GM18858 (cell line): ENCODE data around the gene OPCML.

Experiments used
- ATAC-seq: cut with Tn5 transposase; IDR thresholded peaks from one replicate; pipeline ENCODE4 v1.9.1; 2021; ENCODE audit not compliant: unreplicated experiment

Gene OPCML

GRCh38 chr11:133197425-133197824 is 334.9 kb downstream of the OPCML start:
- ATAC-seq, result no peak

DNA sequence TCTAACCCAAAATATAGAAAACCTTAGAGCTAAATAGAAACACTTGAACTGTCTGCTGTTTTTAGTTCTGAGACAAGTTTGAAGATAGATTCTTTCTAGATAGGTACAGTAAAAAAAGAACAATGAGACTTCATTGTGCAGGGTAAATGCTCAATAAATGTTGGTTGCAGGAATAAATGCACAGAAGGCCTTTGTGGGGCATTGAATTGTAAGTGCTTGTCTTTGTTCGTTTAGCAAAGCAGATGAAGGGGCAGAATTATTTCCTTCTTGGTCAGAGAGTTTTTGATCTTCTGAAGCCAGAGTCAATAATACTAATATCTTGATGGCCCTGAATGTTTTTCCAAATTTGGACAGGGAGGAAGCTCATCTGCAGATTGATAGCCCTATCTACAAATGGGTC is 340.4 kb downstream of the OPCML start:
- ATAC-seq, result no peak

- ATAC-seq, result no peak
These were observed 350.6 kb downstream of the OPCML start for GRCh38 chr11:133181667-133182066.

DNA sequence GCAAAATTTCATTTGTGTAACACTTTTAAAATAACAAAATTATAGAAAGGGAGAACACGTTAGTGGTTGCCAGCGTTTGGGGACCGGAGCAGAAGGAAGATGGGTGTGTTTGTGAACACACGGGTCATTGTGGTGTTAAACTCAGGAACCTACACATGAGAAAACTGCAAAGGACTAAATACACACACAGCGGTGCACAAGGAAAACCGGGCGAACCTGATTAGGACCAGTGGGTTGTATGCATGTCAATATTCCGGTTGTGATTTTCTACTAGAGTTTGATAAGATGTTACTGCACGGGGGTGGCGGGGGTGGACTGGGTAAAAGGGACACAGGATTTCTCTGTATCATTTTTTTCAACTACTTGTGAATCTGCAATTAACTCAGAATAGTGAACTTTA is 351.2 kb downstream of the OPCML start:
- ATAC-seq, result no peak

DNA sequence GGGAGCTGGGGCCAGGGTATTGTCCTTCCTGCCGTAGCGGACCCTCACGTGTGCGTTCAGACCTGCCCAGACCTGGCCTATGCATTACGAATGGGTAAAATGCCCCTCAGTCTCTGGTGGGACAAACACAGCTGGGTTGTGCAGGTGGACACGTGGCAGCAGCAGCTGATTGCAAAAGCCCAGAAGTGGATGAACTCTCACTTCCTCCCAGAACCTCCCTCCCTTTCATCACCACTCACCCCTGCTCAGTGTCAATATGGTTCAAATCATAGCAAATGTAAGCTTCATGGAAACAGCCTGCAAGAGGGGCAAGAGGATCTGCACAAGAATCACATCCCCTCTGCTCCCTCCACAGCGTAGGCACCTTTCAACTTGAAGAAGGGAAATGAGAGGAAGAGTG is 352.1 kb downstream of the OPCML start:
- no peak for ATAC-seq

DNA sequence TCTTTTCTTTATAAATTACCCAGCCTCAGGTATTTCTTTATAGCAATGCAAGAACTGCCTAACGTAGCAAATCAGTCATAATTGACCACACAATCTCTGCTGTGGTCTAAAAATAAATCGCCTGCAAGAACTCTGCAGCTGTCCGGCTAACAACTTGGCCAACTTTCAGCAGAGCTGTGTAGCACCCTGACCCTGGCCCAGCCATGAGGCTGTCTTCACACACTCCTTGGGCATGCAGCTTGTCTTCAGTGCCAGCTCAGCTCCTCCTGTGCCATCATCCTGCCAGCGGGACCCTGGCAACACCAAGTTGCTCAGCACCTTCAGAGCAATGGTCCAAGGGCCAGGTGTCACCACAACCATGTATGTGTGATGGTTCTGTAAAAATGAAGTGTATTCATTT is 355.6 kb downstream of the OPCML start:
- ATAC-seq, result no peak

GRCh38 chr11:133175103-133175502 is 357.2 kb downstream of the OPCML start:
- peak; percentile 74 for ATAC-seq

DNA sequence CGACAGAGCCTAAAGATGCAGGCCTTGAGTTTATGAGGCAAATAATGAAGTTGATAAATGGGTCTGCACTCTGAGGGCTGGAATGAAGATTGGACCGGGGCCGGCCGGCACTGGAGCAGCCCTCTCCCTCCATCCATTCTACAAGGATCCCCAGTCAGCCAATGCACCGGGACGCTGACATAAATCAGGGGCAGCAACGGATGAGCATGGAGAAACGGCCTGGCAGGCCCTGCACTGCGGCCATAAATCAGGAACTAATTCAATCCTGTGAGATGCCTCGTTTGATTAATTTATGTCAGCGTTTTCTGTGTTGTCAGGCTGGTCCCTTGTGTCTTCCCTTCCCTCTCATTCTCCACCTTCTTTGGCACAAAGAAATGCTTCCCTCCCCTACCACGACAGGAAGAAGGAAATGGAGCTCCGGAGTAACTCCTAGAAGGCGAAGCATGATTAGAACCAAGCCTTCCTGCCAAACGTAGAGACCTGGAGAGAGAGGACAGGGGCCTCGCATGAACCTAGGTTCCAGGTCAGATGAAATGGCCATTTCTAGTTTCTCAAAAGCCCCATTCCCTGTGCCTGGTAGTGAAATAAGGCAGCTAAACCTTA is 358.4 kb downstream of the OPCML start:
- no peak for ATAC-seq

DNA sequence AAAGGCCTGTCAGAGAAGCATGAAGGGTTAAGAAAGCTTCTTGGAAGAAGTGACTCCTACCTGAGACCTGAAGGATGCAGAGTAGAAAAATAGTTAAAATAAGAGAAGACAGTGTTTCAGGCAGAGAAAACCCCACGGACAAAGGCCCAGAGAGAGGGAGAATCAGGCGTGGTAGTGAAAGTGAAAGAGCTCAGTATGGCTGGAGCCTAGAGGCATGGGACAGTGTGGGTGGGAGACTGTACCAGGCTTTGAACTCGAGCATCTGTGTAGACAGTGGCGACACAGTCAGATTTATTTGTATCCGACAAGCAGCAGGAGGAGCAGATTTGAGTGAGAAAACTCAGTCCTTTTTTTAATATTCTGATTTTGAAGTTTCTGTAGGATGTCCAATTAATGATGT is 360.0 kb downstream of the OPCML start:
- no peak for ATAC-seq

- ATAC-seq, result no peak
These were observed 360.9 kb downstream of the OPCML start for GRCh38 chr11:133171374-133171773.

GRCh38 chr11:133168016-133168415 is 364.3 kb downstream of the OPCML start:
- ATAC-seq, result no peak

GRCh38 chr11:133166662-133167061 is 365.6 kb downstream of the OPCML start:
- no peak for ATAC-seq

DNA sequence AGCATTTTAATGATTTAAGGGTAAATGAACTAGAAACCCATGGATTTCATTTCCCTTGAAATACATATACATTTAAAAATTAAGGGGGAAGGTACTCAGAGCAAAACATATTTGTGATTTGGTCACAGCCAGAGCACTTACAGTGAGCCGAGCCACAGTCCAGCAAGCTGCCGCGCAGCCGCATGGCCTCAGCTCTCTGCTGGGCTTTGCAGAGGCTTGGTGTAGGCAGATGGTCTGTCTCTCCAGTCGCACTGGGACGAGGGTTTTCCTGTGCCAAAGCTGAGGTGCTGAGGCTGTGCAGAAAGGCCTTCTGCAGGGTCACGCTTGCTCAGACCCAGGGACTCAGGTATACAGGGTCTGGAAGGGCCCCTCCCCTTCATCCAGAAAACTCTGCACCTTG is 367.3 kb downstream of the OPCML start:
- ATAC-seq, result no peak

DNA sequence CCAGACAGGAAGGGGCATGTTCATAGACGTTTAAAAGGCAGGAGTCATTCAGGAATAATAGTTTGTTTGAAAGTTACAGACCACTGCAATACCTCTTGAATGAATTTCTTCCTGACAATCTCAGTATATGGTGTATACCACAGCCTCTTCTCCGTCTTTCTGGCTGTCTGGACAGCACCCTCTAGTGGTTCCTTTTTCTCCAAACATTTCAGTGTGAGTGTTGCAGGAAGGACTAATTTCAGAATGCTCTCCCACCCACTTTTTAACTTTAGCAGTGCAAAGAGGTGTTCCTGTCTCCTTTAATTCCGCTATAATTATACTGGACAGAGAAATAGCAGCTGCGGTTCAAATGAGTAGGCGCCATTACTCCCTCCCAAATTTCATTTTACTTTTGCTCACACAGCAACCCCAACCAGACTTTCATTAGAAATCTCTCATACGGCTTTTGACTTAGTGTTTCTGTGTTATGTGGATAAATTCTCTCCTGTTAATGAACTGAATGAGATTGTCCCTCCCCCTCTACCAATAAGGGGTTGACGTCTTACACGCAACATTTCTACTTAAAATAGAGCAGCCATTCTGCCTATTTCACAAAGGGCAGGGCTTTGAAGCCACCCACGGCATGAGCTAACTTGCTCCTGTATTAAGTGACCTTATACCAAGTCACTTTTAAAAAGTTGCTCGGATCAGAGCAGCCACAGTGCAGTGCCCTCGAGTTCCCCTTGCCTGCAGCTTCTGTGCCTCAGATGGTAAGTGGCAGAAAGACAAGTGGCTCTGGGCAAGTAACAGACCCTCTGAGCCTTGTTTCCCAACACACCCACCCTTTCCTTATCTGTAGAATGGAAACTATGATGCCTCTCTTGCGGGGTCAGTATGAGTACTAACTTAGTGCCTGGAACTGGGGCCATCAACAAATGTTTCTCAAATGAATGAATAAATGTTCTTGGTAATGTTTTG is 368.6 kb downstream of the OPCML start:
- ATAC-seq, result no peak

DNA sequence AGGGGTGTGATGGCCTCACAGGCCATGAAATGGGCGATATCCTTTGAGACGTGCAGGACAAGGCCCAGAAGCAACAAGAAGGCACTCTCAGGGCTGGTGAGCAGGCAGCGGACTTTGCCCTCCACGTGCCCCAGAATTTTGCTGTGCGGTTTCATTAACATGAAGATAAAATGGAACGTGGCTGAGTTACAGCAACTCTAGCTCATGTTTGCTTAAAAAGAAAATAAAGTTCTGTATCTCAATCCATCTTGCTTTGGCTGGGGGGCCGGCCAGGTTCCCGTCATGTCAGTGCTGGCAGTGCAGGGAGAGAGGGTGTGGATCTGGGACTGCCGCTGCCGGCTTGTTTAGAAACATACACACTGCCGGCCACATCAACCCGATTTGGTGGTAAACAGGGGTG is 370.1 kb downstream of the OPCML start:
- ATAC-seq, result no peak

GRCh38 chr11:133160754-133161153 is 371.5 kb downstream of the OPCML start:
- ATAC-seq, result no peak

DNA sequence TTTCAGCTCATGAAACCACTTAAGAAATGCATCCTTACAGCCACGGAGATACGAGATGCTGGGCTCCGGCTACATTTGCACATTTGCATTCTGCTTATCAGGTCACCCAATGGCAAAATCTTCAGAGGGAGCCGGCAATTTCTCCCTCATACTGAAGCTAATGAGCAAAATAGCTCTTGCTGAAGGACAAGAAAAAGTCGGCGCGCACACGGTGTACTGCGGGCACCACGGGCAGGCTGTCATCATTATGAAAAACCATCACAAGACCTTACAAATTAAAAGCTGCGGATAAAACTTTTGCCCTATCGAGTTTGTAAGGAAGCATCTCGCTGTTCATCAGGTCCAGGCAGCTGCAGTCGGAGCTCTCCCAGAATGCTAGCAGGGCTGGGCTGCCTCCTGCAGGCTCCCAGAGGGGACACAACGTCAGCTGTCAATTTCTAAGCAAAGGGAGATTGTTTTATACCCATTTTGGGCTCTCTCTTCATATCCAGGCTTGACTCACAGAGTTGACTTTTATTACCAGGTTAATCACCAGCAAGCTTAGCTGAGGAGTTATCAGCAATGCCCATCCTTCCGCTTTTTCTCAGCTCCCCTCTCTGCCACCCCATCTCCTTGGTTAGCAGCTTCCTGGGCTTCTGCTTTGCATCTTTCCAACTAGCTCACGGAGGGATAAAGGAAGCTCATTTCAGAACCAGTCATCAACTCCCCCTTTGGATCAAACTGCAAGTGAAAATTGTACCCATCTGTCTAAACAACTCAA is 375.1 kb downstream of the OPCML start:
- no peak for ATAC-seq

DNA sequence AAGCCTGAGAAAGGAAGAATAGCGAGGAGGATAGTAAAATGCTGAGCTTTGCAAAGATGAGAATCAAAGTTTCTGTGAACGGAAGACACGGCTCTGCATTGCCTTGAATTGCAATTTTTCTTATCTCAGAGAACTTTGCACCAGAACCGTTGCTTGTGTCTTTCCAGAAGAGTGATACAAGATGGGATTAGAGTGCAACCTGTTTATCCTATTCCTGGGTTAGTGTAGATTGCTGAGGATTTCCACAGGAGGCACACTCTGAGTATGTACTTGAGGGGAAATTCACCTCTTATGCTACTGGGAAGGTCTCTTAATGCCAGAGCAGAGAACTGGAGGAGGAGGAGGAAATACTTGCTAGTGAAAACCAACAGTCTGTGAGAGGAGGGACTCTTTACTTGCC is 377.5 kb downstream of the OPCML start:
- ATAC-seq, result no peak

DNA sequence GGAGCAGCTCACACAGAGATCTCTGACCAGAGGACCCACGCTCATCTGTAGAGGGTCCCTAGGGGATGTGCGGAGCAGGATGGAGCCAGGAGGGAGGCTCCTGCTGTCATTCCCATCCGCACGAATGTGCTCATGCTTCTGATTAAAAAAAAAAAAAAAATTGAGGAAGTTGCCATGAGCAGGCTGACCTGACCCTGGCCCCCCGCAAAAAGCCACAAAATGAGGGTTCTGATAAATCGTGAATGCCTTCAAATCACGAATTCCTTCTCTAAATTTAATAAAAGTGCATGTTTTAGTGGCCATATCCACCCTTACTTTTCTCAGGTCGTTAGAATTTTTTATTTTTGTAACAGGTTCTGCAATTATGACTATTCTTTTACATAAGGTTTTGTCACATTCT is 378.2 kb downstream of the OPCML start:
- no peak for ATAC-seq

- no peak for ATAC-seq
These were observed 379.3 kb downstream of the OPCML start for GRCh38 chr11:133153031-133153430.

GRCh38 chr11:133149698-133150097 is 382.6 kb downstream of the OPCML start:
- no peak for ATAC-seq

GRCh38 chr11:133147625-133148024 is 384.7 kb downstream of the OPCML start:
- ATAC-seq, result no peak
